ENCODE results near the gene CENPB. TPM values are rescaled to one million over a fixed set of nuclear protein-coding genes. Genes with fewer than 3 reads are reported as not detected.

Gene CENPB
- total RNA-seq, 4 donors from 2014 or later, result 64.8 to 94.9 (median 80.8) TPM

GRCh38 chr20:3767110-3767426 is 19.5 kb downstream of the CENPB start:
- DNase-seq, result peak in 1 of 2 donors; percentile 25
- peaks cover 10 to 26% of the 10 kb centered on the region in 2 donors for H3K4me1 ChIP-seq
- peak overlapping the region; percentile 11 to 83 (median 71) for H3K4me3 ChIP-seq (replicated peaks in 1 of 3)
- TF ChIP-seq POLR2A (IDR thresholded peaks at IDR 0.05) (no peak), CTCF (IDR thresholded peaks at IDR 0.05) (no peak)
- H3K27me3 ChIP-seq, result no peaks in the 10 kb centered on the region
- no peaks in the 10 kb centered on the region for H3K36me3 ChIP-seq
- intact Hi-C loops (cut with DNase I), result no loop called here
- WGBS, 2 donors, result 2 to 4% methylated on average over 9 to 16 of the region's 21 CpGs
- H3K27ac ChIP-seq, result no peak overlapping the region
- no peaks in the 10 kb centered on the region for H3K9me3 ChIP-seq

GRCh38 chr20:3766422-3767109 is 20.0 kb downstream of the CENPB start:
- DNase-seq, result no peak
- WGBS, 2 donors, result 36 to 37% methylated on average over 3 to 9 of the region's 9 CpGs
- intact Hi-C loops (cut with DNase I), result no loop called here
- Histone ChIP-seq H3K9me3 (no peaks in the 10 kb centered on the region), H3K36me3 (no peaks in the 10 kb centered on the region), H3K4me1 (peaks cover 10 to 26% of the 10 kb centered on the region in 2 donors), H3K27me3 (no peaks in the 10 kb centered on the region), H3K27ac (peak overlapping the region in 1 of 3 donors; percentile 16), H3K4me3 (replicated peaks in 1 of 3) (peak overlapping the region in 1 of 3 donors; percentile 71)
- TF ChIP-seq CTCF (IDR thresholded peaks at IDR 0.05) (no peak), POLR2A (IDR thresholded peaks at IDR 0.05) (no peak)

GRCh38 chr20:3765171-3765882 is 21.2 kb downstream of the CENPB start:
- no peaks in the 10 kb centered on the region for H3K9me3 ChIP-seq
- DNase-seq, result no peak
- intact Hi-C loops (cut with DNase I), result no loop called here
- TF ChIP-seq POLR2A (IDR thresholded peaks at IDR 0.05) (no peak), CTCF (IDR thresholded peaks at IDR 0.05) (no peak)
- H3K4me1 ChIP-seq, result peaks cover 10 to 26% of the 10 kb centered on the region in 2 donors
- H3K4me3 ChIP-seq (replicated peaks in 1 of 3), result no peak overlapping the region
- H3K36me3 ChIP-seq, result no peaks in the 10 kb centered on the region
- WGBS, 2 donors, result 50 to 60% methylated on average over 1 of the region's 3 CpGs
- H3K27me3 ChIP-seq, result no peaks in the 10 kb centered on the region
- H3K27ac ChIP-seq, result no peak overlapping the region

- Histone ChIP-seq H3K27ac (no peak overlapping the region), H3K9me3 (no peaks in the 10 kb centered on the region), H3K4me3 (replicated peaks in 1 of 3) (no peak overlapping the region), H3K4me1 (peaks cover 10 to 26% of the 10 kb centered on the region in 2 donors), H3K36me3 (no peaks in the 10 kb centered on the region), H3K27me3 (no peaks in the 10 kb centered on the region)
- DNase-seq, result no peak
- TF ChIP-seq CTCF (IDR thresholded peaks at IDR 0.05) (no peak), POLR2A (IDR thresholded peaks at IDR 0.05) (no peak)
- intact Hi-C loops (cut with DNase I), result no loop called here
- 93 to 98% methylated on average over 3 of the region's 3 CpGs for WGBS, 2 donors
These were observed 21.9 kb downstream of the CENPB start for GRCh38 chr20:3764659-3765058.

All from thyroid gland (tissue), 4 donors.